Measurements from ENCODE around the gene CYP11A1.

The CYP11A1 gene

DNA sequence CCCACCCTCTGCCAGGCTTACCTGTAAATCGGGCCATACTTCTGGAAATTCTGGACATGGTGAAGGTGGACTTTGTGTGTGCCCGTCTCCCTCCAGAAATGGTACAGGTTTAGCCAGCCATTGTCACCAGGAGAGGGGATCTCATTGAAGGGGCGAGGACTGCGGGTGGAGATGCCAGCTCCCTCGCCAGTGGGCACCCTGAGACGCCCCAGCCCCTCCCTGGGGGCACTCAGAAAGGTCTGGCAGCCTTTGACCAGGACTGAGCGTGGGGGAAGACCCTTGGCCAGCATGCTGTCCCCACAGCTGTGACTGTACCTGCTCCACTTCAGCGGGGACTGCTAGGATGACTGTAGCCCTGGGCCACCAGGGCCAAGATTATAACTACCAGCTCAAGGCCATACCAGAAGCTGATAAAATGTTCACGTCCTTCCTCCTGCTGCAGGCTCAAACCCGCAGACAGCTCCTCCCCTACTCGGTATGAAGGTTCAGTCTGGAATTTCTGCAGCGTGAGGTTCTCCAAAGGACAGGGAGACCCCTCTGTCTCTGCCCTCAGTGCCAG, at the start of gene CYP11A1:
Gene CYP11A1 (minus strand): TSS at position 351 of the 559 bp plus-strand sequence. CDS start 61 bp downstream, at position 290.
- DNase-seq: no peak

- no peak for DNase-seq
Observed at GRCh38 chr15:74417225-74417624, 49.8 kb upstream of the CYP11A1 start.

GRCh38 chr15:74415966-74416916, 48.8 kb upstream of the CYP11A1 start:
- no peak for DNase-seq

DNA sequence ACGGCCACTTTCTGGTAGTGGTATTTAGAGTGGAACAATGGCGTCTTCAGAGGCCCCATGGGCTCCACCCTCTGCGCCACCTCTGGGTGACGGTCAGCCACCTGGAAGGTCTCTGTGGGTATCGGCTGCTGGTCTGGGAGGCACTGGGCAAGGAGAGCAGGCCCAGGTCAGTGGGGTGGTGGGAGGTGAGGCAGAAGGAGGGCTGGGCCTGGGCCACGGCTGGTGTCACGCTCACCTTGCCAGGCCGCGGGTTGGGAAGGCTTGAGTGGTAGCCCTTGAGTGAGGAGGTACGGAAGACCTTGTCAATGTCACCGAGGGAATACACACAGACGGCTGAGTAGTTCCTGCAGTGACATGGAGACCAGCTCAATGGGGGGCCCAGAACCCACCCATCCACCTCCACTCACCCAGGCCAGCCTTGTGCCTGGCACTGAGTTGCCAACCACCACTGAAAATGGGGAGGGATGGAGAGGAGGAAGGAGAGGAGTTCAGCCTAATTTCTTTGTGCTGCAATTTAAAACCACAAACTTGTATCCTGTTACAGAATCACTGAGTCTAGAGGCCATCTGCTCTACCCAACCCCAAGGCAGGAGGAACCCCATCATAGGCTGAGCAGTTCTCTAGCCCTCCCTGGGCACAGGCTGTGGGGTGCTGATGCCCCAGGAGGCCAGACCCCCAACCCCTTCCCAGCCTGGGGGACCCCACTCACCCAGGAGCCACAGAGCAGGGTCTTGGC, 47.3 kb upstream of the CYP11A1 start:
- no peak for DNase-seq

- DNase-seq: no peak
Observed at GRCh38 chr15:74414081-74414580, 46.7 kb upstream of the CYP11A1 start.

DNA sequence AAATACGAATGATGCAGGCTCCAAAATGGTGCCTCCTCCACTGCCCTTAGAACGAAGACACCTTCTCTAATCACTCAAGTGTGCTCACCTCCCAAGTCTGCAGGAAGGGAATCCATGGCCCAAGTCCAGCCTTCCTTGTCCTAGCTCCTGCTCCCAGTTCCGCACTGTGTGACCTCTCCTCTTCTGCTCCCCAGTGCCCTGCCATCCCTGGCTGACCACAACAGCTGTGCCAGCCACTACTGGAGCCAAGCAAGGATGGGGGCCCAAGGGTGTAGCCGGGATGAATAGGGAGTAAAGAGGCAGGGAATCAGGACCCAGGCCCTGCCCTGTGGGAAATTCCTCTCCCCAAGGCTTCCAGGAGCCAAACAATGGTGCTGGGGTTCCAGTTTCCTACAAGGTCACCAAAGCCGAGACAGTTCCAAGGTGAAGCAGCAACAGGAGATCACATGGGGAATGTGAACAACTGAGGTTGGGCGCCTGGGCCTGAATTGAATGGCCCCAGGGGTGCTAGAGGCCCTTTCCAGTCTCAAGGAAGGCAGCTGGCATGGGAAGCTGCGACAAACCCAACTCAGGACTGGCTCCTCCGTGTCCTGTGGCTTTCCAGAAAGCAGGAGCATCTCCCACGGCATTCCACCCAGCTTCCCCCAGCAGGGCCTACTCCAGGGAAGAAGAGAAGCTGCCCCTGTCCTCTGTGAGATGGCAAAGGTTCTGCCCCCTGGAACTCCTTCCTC, 46.1 kb upstream of the CYP11A1 start:
- no peak for DNase-seq

DNA sequence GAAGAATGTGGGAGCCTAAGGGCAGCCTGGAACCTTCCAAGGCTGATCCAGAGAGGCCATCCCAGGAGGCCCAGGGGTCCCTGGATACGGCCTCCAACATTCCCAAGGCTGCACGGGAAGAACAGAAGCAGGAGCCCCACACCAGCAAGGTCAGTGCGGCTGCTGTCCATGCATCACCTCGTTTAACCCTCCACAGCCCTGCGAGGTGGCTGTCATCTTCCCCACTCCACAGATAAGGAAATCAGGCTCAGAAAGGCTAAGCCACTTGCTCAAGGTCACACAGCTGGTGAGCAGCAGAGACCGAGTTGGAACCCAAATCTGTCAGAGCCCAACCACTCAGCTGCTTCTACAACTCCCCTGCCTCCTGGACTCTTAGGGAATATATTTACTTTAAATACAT, 44.7 kb upstream of the CYP11A1 start:
- DNase-seq: no peak

DNA sequence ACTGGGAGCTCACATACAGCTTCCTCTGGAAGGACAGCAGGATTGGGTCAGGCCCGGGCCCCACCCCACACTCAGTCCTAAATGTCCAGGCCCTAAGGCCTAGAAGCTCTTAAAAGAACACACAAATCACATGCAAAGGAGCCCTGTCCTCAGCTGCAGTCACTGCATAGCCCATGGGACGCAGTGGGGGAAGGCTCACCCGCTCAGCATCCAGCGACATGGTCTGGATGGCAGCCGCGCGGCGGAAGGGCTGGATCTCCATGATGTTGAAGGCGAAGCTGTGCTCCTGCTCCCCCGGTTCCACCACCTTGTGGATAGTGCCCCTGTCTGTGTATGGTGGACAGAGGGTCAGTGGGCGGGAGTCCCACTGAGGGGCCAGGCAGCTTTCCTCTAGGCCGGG, 44.2 kb upstream of the CYP11A1 start:
- DNase-seq: no peak

DNA sequence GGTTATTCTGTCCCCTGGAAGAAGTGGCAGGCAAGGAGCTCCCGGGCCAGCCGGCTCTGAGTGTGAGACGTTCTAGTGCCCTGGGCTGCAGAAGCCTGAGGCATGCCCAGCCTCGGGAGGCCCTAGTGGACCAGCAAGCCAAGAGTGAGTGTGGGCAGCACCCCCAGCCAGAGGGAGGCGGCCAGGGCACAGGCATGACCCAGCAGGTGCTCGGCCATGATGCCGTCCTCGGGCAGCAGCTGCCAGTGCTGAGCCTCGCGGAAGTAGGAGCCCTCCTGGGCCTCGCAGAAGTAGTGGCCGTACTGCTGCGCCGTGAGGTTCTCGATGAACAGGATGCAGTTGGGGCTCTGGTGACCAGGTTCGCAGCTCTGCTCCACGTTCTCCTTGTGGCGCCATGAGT, 43.1 kb upstream of the CYP11A1 start:
- DNase-seq: no peak

DNA sequence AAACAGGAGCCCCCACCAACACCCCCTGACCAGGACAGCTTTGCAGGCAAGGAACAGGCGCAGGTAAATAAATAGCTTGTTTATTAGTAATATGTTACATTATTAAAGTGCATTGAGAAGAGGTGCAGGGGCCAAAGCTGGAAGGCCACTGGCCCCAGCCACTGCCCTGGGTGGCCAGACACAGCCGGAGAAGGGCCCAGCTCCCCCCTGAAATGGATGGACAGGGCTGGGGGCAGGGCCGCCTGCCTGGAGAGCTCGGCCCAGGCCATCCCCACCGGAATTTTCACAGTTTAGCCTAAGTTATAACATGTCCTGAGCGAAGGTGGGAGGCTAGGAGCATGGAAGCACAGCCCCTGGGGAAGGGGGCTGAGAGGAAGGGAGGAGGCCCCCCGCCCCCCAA, 41.8 kb upstream of the CYP11A1 start:
- no peak for DNase-seq

GRCh38 chr15:74408815-74409214, 41.4 kb upstream of the CYP11A1 start:
- DNase-seq: no peak

GRCh38 chr15:74408385-74408784, 40.9 kb upstream of the CYP11A1 start:
- DNase-seq: no peak

DNA sequence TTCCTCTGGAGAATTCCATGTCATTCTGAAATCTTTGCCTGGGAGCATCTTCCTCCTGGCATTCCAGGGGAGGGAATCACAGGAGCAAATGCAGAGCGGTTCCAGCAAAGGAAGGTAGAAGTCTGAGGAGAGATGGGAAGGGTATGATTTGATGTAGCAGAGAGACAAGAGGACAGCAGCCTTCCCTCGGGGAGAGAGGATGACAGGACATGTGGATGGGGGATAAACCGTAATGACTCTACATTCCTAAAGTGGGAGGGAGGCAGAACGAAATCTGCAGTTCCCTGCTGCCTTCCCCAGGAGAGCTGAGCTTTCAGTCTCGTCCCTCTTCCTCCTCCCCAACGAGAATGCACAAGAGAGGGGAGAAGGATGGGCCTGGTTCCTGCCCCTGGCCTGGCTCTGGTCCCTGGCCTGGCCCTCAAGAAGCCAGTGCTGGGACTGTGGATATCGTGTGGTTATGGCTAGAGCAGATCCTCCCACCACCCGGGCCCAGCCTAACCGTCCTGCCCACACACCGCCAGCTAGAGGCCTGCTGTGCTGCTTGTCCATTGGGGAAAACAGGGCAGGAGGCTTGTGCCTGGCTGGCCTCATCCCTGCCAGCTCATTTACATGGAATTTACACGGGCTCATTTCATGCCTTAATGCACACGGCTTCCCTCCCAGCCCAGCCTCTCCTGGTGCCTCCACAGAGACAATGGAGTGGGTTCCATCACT, 39.7 kb upstream of the CYP11A1 start:
- no peak for DNase-seq

GRCh38 chr15:74406517-74406916, 39.1 kb upstream of the CYP11A1 start:
- no peak for DNase-seq

- DNase-seq: no peak
Observed at GRCh38 chr15:74405823-74406222, 38.4 kb upstream of the CYP11A1 start.

DNA sequence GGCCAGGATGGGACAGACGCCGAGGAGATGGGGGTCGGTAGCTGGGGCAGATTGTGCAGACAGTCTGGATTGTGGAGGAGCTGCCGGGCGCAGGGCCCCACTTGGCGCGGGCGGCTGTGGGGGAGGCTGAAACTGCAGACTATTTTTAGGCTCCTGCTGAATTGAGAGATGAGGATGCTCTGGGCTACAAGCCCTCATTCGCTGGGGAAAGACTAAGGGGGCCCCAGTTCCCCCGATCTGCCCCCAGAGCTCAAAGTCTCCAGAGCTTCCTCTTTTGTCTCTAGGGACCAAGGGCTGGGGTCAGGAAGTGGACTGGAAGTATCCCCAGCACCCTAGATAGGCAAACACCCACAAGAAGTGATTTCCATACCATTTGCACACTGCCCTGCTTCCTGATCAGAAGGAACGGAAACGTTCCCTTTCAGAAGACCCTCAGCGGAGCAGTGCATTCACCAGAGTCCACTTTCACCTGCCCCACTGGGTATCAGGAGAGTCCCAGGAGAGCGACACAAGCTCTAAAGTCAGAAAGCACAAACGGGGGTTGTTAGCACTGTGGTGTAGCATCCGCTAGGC, 36.6 kb upstream of the CYP11A1 start:
- DNase-seq: no peak

GRCh38 chr15:74403588-74403919, 36.1 kb upstream of the CYP11A1 start:
- DNase-seq: no peak

DNA sequence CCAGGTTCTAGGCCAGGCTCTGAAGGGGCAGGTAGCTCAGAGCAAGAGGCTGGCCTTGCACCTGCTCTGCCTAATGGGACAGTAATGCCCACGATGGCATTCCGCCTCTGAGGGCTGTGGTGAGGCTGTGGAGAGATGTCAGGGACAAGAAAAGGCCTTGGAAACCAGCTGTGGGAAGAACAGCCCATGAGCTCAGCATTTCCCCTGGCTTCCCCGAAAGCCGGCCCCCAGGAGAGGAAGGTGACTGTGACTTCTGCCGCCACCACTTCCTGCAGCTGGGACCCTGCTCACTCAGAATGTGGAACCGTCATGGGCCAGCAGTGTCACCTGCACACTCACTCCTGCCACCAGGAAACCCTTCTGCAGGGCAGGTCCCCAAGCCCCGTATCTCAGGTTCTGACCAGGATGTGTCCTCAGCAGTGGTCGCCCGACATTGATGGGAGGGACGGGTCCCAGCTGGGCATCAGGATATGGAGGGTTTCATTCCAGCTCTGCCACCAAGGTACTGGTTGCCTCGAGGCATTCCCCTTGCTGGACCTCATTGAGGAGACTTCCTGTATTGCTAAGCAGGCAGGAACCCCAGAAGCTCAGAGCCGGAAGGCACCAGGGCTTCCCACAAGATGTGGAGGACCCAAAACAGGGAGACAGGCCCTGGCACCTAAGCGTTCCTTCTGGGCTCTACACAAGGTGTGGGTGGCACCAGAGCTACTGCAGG, 35.6 kb upstream of the CYP11A1 start:
- DNase-seq: no peak

DNA sequence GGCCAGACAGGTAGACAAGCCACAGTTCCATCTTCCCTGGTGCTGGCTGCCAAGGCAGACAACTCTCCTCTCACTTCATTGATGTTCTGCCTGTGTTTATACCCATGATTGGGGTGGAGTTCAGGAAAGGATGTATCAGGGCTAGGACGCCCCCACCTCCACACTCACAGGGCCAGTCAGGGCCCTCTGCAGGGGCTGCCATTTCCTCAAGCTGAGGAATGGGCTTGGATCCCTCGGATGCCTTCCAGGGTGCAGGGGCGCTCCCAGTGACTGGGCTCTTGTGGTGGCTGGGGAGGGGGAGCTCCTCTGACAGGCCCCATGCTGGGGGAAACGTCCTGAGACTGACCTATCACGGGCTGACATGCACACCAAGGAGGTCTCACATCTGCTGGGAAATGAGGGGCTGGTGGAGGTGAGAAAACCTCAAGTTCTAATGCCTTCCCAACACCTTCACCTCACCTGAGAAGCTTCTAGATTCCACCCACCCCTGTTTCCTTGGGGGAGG, 34.9 kb upstream of the CYP11A1 start:
- DNase-seq: no peak

GRCh38 chr15:74400915-74401757, 33.7 kb upstream of the CYP11A1 start:
- DNase-seq: no peak
